H9 (cell line): Measurements from ENCODE around the gene FRYL. TPM values are rescaled to one million over a fixed set of nuclear protein-coding genes. Genes with fewer than 3 reads are reported as not detected.
"Not testable (repeated sequence)": the region's sequence is repeated elsewhere in the genome, so short reads cannot be mapped to it uniquely, and the experiment has no call there.

Experiments
- DNase-seq: peaks from one replicate; pipeline ENCODE4 v3.0.0-alpha.2; 2017
- H2AFZ ChIP-seq: one replicate; pipeline ENCODE4 v1.6.1; 2013; ENCODE audit warnings: mild to moderate bottlenecking, low read length, control low read depth, moderate library complexity
- H2AK5ac ChIP-seq: 2 replicates; pipeline ENCODE4 v1.6.1; 2013; ENCODE audit warnings: low read length, control low read depth, mixed read lengths; ENCODE audit not compliant: insufficient read length
- H2BK120ac ChIP-seq: one replicate; pipeline ENCODE4 v1.6.1; 2013; ENCODE audit warnings: low read depth, mild to moderate bottlenecking, low read length, control low read depth, inconsistent platforms; ENCODE audit not compliant: poor library complexity, severe bottlenecking
- H2BK12ac ChIP-seq: 2 replicates; pipeline ENCODE4 v1.6.1; 2013; ENCODE audit warnings: low read length, control low read depth, mixed read lengths, low read depth; ENCODE audit not compliant: insufficient read length
- H2BK15ac ChIP-seq: 2 replicates; pipeline ENCODE4 v1.6.1; 2013; ENCODE audit warnings: low read depth, low read length, control low read depth
- H2BK20ac ChIP-seq: one replicate; pipeline ENCODE4 v1.6.1; 2013; ENCODE audit warnings: low read depth, mild to moderate bottlenecking, low read length, control low read depth, inconsistent platforms; ENCODE audit not compliant: poor library complexity, severe bottlenecking
- H2BK5ac ChIP-seq: 2 replicates; pipeline ENCODE4 v1.6.1; 2013; ENCODE audit warnings: low read length, control low read depth, mixed read lengths; ENCODE audit not compliant: insufficient read length
- H3K14ac ChIP-seq: 2 replicates; pipeline ENCODE4 v1.6.1; 2013; ENCODE audit warnings: low read length, control low read depth; ENCODE audit not compliant: insufficient read depth
- H3K18ac ChIP-seq: 2 replicates; pipeline ENCODE4 v1.6.1; 2013; ENCODE audit warnings: low read depth, mild to moderate bottlenecking, mixed read lengths, low read length, control low read depth; ENCODE audit not compliant: insufficient read length
- H3K23ac ChIP-seq: 2 replicates; pipeline ENCODE4 v1.6.1; 2013; ENCODE audit warnings: low read length, control low read depth, mixed read lengths, low read depth; ENCODE audit not compliant: insufficient read length
- H3K23me2 ChIP-seq: 2 replicates; pipeline ENCODE4 v1.6.1; 2013; ENCODE audit warnings: low read depth, mild to moderate bottlenecking, mixed read lengths, low read length, control low read depth; ENCODE audit not compliant: insufficient read length, poor library complexity, severe bottlenecking
- H3K27ac ChIP-seq: 2 replicates; pipeline ENCODE4 v1.5.1; 2013; ENCODE audit warnings: low read length, control low read depth, mixed read lengths, low read depth; ENCODE audit not compliant: insufficient read length
- H3K27me3 ChIP-seq: 2 replicates; pipeline ENCODE4 v1.6.1; 2013; ENCODE audit warnings: low read length, control low read depth, inconsistent platforms; ENCODE audit not compliant: insufficient read depth
- H3K4ac ChIP-seq: 2 replicates; pipeline ENCODE4 v1.6.1; 2013; ENCODE audit warnings: low read depth, mild to moderate bottlenecking, control low read depth, inconsistent platforms, low read length, moderate library complexity
- H3K4me1 ChIP-seq: 2 replicates; pipeline ENCODE4 v1.6.1; 2013; ENCODE audit warnings: low read length, control low read depth, inconsistent platforms; ENCODE audit not compliant: insufficient read depth
- H3K4me2 ChIP-seq: 2 replicates; pipeline ENCODE4 v1.6.1; 2013; ENCODE audit warnings: low read length, control low read depth, mixed read lengths; ENCODE audit not compliant: insufficient read length, insufficient read depth
- H3K56ac ChIP-seq: 2 replicates; pipeline ENCODE4 v1.6.1; 2013; ENCODE audit warnings: low read depth, mild to moderate bottlenecking, mixed read lengths, low read length, control low read depth; ENCODE audit not compliant: insufficient read length
- H3K79me1 ChIP-seq: 2 replicates; pipeline ENCODE4 v1.6.1; 2013; ENCODE audit warnings: low read depth, mild to moderate bottlenecking, moderate library complexity, low read length, control low read depth, inconsistent platforms; ENCODE audit not compliant: insufficient read depth, poor library complexity, severe bottlenecking
- H3K79me2 ChIP-seq: 2 replicates; pipeline ENCODE4 v1.6.1; 2013; ENCODE audit warnings: low read length, control low read depth, inconsistent platforms; ENCODE audit not compliant: insufficient read depth
- H3K9ac ChIP-seq: 2 replicates; pipeline ENCODE4 v1.6.1; 2013; ENCODE audit warnings: low read length, control low read depth, mixed read lengths; ENCODE audit not compliant: insufficient read length; ENCODE audit errors: extremely low read depth
- H3K9me3 ChIP-seq: one replicate; pipeline ENCODE4 v1.6.1; 2013; ENCODE audit warnings: low read depth, low read length, inconsistent platforms; ENCODE audit not compliant: control insufficient read depth
- H3T11ph ChIP-seq: one replicate; pipeline ENCODE4 v1.6.1; 2013; ENCODE audit warnings: mild to moderate bottlenecking, low read length, control low read depth, inconsistent platforms
- H4K20me1 ChIP-seq: one replicate; pipeline ENCODE4 v1.6.1; 2013; ENCODE audit not compliant: control insufficient read depth, insufficient read length, insufficient read depth
- H4K5ac ChIP-seq: 2 replicates; pipeline ENCODE4 v1.6.1; 2013; ENCODE audit warnings: low read depth, mild to moderate bottlenecking, mixed read lengths, low read length, control low read depth; ENCODE audit not compliant: insufficient read length
- H4K8ac ChIP-seq: replicated peaks from 2 replicates; pipeline ENCODE4 v1.6.1; 2013; ENCODE audit warnings: low read length, control low read depth, mixed read lengths, low read depth; ENCODE audit not compliant: insufficient read length
- H4K91ac ChIP-seq: 2 replicates; pipeline ENCODE4 v1.6.1; 2013; ENCODE audit warnings: low read depth, mild to moderate bottlenecking, moderate library complexity, mixed read lengths, low read length, control low read depth; ENCODE audit not compliant: insufficient read length
- H3K27ac Mint-ChIP-seq, 3 experiments: 2 replicates in 2 of 3; 3 replicates in 1 of 3; pipeline ENCODE4 v1.8.0; 2020 to 2021; ENCODE audit warnings: mixed read lengths in 3 of 3, mild to moderate bottlenecking in 1 of 3, moderate library complexity in 1 of 3
- H3K27me3 Mint-ChIP-seq: 2 replicates; pipeline ENCODE4 v1.8.0; 2021; ENCODE audit warnings: low read depth, mild to moderate bottlenecking, moderate library complexity, mixed read lengths
- H3K36me3 Mint-ChIP-seq, 3 experiments: 2 replicates in 2 of 3; 3 replicates in 1 of 3; pipeline ENCODE4 v1.8.0; 2020 to 2021; ENCODE audit warnings: low read depth in 3 of 3, mixed read lengths in 3 of 3; ENCODE audit not compliant: insufficient read depth in 1 of 3
- H3K4me1 Mint-ChIP-seq, 2 experiments: 2 replicates each; pipeline ENCODE4 v1.8.0; 2020; ENCODE audit warnings: mixed read lengths in 2 of 2
- H3K4me3 Mint-ChIP-seq, 2 experiments: 2 replicates in 1 of 2; 3 replicates in 1 of 2; pipeline ENCODE4 v1.8.0; 2020 to 2021; ENCODE audit warnings: mild to moderate bottlenecking in 2 of 2, mixed read lengths in 2 of 2, moderate library complexity in 1 of 2
- H3K9me3 Mint-ChIP-seq, 2 experiments: 2 replicates in 1 of 2; 3 replicates in 1 of 2; pipeline ENCODE4 v1.8.0; 2020; ENCODE audit warnings: mild to moderate bottlenecking in 2 of 2, mixed read lengths in 2 of 2, moderate library complexity in 1 of 2
- CTCF ChIP-seq: fragments of 200-600 bp; sonication (generic); conservative IDR thresholded peaks from 3 replicates; pipeline ENCODE4 v1.8.0; 2021; ENCODE audit warnings: antibody characterized with exemption, mild to moderate bottlenecking
- WGBS: extraction: QIAGEN DNeasy Blood & Tissue Kit; methylation state at CpG from one replicate; pipeline ENCODE4 v1.1.7; 2013; ENCODE audit warnings: missing lambda C conversion rate, low lambda C conversion rate, mixed read lengths; ENCODE audit not compliant: insufficient read length; ENCODE audit errors: extremely low coverage; 5-methylcytosine and 5-hydroxymethylcytosine counted together
- total RNA-seq: library from RNA; stranded (reverse); gene quantifications from 2 replicates; pipeline ENCODE4 v1.2.1, GENCODE V29; 2021

The FRYL gene
- total RNA-seq, 1 experiment from 2014 or later: 31.5 TPM

GRCh38 chr4:48746608-48747362, 33.3 kb downstream of the FRYL start:
- H2BK5ac ChIP-seq: no peak overlapping the region
- Mint-ChIP-seq H3K36me3 (peaks cover 0 to 7% (median 2%) of the 10 kb centered on the region in 3 experiments; a peak in 4 of 7 replicates), H3K27ac (peak overlapping the region; percentile 71 to 92 (median 90); a peak in 4 of 7 replicates), H3K9me3 (no peaks in the 10 kb centered on the region; a peak in 2 of 5 replicates), H3K27me3 (no peaks in the 10 kb centered on the region), H3K4me3 (no peak overlapping the region), H3K4me1 (peaks cover 19 to 31% of the 10 kb centered on the region in 2 experiments)
- no peak overlapping the region for H3K4me2 ChIP-seq
- H3K4me1 ChIP-seq: peaks cover 7% of the 10 kb centered on the region; the same call in 1 of the 2 replicates
- H3K4ac ChIP-seq: no peak overlapping the region
- H2BK12ac ChIP-seq: no peak overlapping the region
- no peak overlapping the region for H2BK120ac ChIP-seq
- no peak overlapping the region for H2AK5ac ChIP-seq
- no peak overlapping the region for H4K91ac ChIP-seq
- no peak overlapping the region for H4K5ac ChIP-seq
- no peak overlapping the region for H2AFZ ChIP-seq
- H3K23ac ChIP-seq: no peak overlapping the region
- H3K79me1 ChIP-seq: peaks cover 17% of the 10 kb centered on the region
- no peak for TF ChIP-seq CTCF
- no peak overlapping the region for H3K9ac ChIP-seq
- H3K27ac ChIP-seq: no peak overlapping the region
- H3K18ac ChIP-seq: no peak overlapping the region
- no peaks in the 10 kb centered on the region for H3K27me3 ChIP-seq
- H3K79me2 ChIP-seq: peaks cover 10% of the 10 kb centered on the region; the same call in 1 of the 2 replicates
- H2BK15ac ChIP-seq: no peak overlapping the region
- no peaks in the 10 kb centered on the region for H3K23me2 ChIP-seq
- H3T11ph ChIP-seq: no peak overlapping the region
- no peaks in the 10 kb centered on the region for H4K20me1 ChIP-seq
- no peaks in the 10 kb centered on the region for H3K9me3 ChIP-seq
- DNase-seq: no peak
- H4K8ac ChIP-seq: no peak overlapping the region
- no CpG with 5 or more reads among the region's 4 CpGs for WGBS
- no peak overlapping the region for H3K14ac ChIP-seq
- no peak overlapping the region for H3K56ac ChIP-seq
- no peak overlapping the region for H2BK20ac ChIP-seq

GRCh38 chr4:48745223-48745622, 34.9 kb downstream of the FRYL start:
- H4K20me1 ChIP-seq, H3K14ac ChIP-seq, H3K27me3 ChIP-seq, H3K36me3 Mint-ChIP-seq, H3K18ac ChIP-seq, H3K9ac ChIP-seq, H4K8ac ChIP-seq, H3K9me3 ChIP-seq, H3K9me3 Mint-ChIP-seq, H3K56ac ChIP-seq, H3K27me3 Mint-ChIP-seq, H2BK12ac ChIP-seq, H3K23me2 ChIP-seq, H3T11ph ChIP-seq, H4K91ac ChIP-seq, H3K4me3 Mint-ChIP-seq, H4K5ac ChIP-seq, H3K23ac ChIP-seq, H2BK5ac ChIP-seq, H2BK15ac ChIP-seq, H2BK20ac ChIP-seq, H3K4me2 ChIP-seq, DNase-seq, H3K27ac ChIP-seq, H3K27ac Mint-ChIP-seq, H3K4ac ChIP-seq, H2AK5ac ChIP-seq, H2AFZ ChIP-seq, H3K4me1 ChIP-seq, H2BK120ac ChIP-seq: not testable (repeated sequence)
- Histone ChIP-seq H3K79me1 (peaks cover 15% of the 10 kb centered on the region), H3K79me2 (peaks cover 12% of the 10 kb centered on the region; the same call in 1 of the 2 replicates)
- peaks cover 18 to 27% of the 10 kb centered on the region in 2 experiments for H3K4me1 Mint-ChIP-seq
- WGBS: no CpG with 5 or more reads among the region's 5 CpGs
